ENCODE measurements around the gene NTNG2. TPM values are rescaled to one million over a fixed set of nuclear protein-coding genes. Genes with fewer than 3 reads are reported as not detected.

Gene NTNG2
- total and polyA plus RNA-seq, 9 of the 15 experiments (the other 6 are each of a cell fraction or from before 2014, with no cell fraction given) = 0.01 to 0.11 (median 0.09) TPM; not detected in 6

DNA sequence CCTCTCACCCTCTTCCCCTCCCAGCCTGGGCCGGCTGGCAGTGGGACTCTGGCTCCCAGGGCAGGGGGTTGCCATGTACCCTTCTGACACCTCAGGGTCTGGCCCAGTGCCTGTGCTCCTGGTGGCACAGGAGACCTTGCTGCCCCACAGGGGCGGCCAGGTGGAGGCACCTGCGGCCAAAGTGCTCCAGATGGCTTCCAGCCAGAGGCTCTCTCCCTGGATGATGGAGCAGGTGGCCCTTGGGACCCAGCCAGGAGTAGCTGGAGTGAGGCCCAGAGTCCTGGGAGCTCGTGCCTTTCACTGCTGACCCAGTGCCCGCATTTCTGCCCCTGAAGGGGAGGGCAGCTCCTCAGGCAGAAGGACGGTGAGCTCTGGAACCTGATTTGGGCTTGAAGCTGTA lies 87.3 kb downstream of the NTNG2 start (continued):
- TF ChIP-seq, protein P1, sequence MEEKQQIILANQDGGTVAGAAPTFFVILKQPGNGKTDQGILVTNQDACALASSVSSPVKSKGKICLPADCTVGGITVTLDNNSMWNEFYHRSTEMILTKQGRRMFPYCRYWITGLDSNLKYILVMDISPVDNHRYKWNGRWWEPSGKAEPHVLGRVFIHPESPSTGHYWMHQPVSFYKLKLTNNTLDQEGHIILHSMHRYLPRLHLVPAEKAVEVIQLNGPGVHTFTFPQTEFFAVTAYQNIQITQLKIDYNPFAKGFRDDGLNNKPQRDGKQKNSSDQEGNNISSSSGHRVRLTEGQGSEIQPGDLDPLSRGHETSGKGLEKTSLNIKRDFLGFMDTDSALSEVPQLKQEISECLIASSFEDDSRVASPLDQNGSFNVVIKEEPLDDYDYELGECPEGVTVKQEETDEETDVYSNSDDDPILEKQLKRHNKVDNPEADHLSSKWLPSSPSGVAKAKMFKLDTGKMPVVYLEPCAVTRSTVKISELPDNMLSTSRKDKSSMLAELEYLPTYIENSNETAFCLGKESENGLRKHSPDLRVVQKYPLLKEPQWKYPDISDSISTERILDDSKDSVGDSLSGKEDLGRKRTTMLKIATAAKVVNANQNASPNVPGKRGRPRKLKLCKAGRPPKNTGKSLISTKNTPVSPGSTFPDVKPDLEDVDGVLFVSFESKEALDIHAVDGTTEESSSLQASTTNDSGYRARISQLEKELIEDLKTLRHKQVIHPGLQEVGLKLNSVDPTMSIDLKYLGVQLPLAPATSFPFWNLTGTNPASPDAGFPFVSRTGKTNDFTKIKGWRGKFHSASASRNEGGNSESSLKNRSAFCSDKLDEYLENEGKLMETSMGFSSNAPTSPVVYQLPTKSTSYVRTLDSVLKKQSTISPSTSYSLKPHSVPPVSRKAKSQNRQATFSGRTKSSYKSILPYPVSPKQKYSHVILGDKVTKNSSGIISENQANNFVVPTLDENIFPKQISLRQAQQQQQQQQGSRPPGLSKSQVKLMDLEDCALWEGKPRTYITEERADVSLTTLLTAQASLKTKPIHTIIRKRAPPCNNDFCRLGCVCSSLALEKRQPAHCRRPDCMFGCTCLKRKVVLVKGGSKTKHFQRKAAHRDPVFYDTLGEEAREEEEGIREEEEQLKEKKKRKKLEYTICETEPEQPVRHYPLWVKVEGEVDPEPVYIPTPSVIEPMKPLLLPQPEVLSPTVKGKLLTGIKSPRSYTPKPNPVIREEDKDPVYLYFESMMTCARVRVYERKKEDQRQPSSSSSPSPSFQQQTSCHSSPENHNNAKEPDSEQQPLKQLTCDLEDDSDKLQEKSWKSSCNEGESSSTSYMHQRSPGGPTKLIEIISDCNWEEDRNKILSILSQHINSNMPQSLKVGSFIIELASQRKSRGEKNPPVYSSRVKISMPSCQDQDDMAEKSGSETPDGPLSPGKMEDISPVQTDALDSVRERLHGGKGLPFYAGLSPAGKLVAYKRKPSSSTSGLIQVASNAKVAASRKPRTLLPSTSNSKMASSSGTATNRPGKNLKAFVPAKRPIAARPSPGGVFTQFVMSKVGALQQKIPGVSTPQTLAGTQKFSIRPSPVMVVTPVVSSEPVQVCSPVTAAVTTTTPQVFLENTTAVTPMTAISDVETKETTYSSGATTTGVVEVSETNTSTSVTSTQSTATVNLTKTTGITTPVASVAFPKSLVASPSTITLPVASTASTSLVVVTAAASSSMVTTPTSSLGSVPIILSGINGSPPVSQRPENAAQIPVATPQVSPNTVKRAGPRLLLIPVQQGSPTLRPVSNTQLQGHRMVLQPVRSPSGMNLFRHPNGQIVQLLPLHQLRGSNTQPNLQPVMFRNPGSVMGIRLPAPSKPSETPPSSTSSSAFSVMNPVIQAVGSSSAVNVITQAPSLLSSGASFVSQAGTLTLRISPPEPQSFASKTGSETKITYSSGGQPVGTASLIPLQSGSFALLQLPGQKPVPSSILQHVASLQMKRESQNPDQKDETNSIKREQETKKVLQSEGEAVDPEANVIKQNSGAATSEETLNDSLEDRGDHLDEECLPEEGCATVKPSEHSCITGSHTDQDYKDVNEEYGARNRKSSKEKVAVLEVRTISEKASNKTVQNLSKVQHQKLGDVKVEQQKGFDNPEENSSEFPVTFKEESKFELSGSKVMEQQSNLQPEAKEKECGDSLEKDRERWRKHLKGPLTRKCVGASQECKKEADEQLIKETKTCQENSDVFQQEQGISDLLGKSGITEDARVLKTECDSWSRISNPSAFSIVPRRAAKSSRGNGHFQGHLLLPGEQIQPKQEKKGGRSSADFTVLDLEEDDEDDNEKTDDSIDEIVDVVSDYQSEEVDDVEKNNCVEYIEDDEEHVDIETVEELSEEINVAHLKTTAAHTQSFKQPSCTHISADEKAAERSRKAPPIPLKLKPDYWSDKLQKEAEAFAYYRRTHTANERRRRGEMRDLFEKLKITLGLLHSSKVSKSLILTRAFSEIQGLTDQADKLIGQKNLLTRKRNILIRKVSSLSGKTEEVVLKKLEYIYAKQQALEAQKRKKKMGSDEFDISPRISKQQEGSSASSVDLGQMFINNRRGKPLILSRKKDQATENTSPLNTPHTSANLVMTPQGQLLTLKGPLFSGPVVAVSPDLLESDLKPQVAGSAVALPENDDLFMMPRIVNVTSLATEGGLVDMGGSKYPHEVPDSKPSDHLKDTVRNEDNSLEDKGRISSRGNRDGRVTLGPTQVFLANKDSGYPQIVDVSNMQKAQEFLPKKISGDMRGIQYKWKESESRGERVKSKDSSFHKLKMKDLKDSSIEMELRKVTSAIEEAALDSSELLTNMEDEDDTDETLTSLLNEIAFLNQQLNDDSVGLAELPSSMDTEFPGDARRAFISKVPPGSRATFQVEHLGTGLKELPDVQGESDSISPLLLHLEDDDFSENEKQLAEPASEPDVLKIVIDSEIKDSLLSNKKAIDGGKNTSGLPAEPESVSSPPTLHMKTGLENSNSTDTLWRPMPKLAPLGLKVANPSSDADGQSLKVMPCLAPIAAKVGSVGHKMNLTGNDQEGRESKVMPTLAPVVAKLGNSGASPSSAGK (IDR thresholded peaks at IDR 0.05) = no peak
- no peak for TF ChIP-seq NR2C2 (CRISPR knock-in tag; IDR thresholded peaks at IDR 0.05)
- TF ChIP-seq NR2C2 (tag; IDR thresholded peaks at IDR 0.05) = no peak
- TF ChIP-seq HLTF (IDR thresholded peaks at IDR 0.05) = no peak
- TF ChIP-seq ZNF512 (tag; IDR thresholded peaks at IDR 0.05) = no peak
